ENCODE measurements around the gene AP3B2. TPM values are rescaled to one million over a fixed set of nuclear protein-coding genes. Genes with fewer than 3 reads are reported as not detected.

Gene AP3B2
- total and polyA plus RNA-seq, 7 experiments from 2014 or later: 0.35 to 1.2 (median 0.76) TPM; not detected in 1

DNA sequence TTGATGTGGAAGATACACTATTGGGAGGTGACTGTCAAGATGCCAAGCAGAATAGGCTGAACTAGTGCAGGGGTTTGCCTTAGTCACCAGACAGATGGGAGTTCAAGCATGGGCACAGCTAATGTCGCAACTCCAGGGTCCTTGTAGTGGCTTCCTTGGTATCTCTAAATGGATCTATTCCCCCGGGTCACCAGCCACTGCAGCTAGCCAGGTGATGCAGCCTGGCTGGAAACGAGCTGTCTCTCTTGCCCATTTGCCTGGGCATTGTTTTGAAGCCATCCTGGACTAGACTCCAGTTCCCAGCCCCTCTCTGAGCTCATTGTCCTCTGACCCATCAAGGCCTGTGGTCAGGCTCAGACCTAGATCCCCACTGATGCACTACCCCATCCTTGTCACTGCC, 54.1 kb downstream of the AP3B2 start:
- no peak overlapping the region for H3K27ac Mint-ChIP-seq
- no peaks in the 10 kb centered on the region for H3K9me3 Mint-ChIP-seq
- no peaks in the 10 kb centered on the region for H3K4me1 Mint-ChIP-seq
- no peak overlapping the region for H3K4me3 Mint-ChIP-seq
- H3K9me3 ChIP-seq (ENCODE audit: control insufficient read depth in 2 of 3, low read length in 3 of 3): no peaks in the 10 kb centered on the region
- no peaks in the 10 kb centered on the region for H3K36me3 Mint-ChIP-seq
- H3K27ac ChIP-seq (ENCODE audit: low read depth, low read length): no peak overlapping the region
- peaks cover 4 to 21% (median 10%) of the 10 kb centered on the region in 5 donors for H3K27me3 Mint-ChIP-seq
- DNase-seq: no peak
- H3K4me1 ChIP-seq (ENCODE audit: control insufficient read depth in 2 of 2, insufficient read depth in 2 of 2, low read length in 2 of 2): no peaks in the 10 kb centered on the region
- CTCF ChIA-PET: no interaction called here
- H3K36me3 ChIP-seq (ENCODE audit: control insufficient read depth in 2 of 3, insufficient read depth in 3 of 3, low read length in 3 of 3): peaks cover 0 to 3% (median 0%) of the 10 kb centered on the region in 3 experiments
- no peak overlapping the region for H3K4me3 ChIP-seq (ENCODE audit: low read length)
- intact Hi-C loops (cut with micrococcal nuclease): no loop called here
- ATAC-seq: no peak
- H3K27me3 ChIP-seq (ENCODE audit: control insufficient read depth in 2 of 2, insufficient read depth in 2 of 2, low read length in 2 of 2): no peaks in the 10 kb centered on the region
- POLR2A ChIA-PET: no interaction called here

DNA sequence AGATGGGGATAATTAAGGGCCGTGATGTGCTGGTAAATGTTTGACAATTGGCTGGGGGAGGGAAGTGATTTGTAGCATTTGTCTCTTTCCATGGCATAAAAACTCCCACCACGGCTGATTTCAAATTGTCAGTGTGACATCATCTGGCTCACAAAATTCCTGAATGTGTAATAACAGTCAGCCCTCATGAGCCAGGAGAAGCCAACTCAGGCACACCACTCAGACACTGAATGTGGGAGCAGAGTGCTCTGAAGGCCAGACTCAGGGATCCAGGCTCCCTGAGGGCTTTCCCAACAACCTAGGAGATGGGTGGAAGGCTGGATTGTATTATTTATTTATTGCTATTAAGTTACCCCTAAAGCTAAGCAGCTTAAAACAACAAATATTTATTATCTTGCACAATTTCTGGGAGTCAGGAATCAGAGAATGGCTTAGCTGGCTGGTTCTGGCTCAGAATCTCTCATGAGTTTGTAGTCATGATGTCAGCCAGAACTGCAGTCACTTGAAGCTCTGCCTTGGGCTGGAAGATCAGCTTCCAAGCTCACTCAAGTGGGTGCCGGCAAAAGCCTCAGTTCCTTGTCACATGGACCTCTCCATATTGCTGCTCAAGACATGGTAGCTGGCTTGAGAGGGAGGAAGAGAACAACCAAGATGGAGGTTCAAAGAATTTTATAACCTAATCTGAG, 56.0 kb downstream of the AP3B2 start:
- CTCF ChIA-PET: interaction anchor here (0.6 kb wide), 2 partner anchors 137 to 349 kb away, joined by 3 to 5 read pairs; no protein-coding TSS in a partner anchor
- peaks cover 14 to 28% (median 16%) of the 10 kb centered on the region in 5 donors for H3K27me3 Mint-ChIP-seq
- intact Hi-C loops (cut with micrococcal nuclease): no loop called here

GRCh38 chr15:82651708-82652107, 58.0 kb downstream of the AP3B2 start:
- Mint-ChIP-seq H3K27me3 (peaks cover 11 to 37% (median 21%) of the 10 kb centered on the region in 5 donors), H3K9me3 (peaks cover 0 to 1% (median 0%) of the 10 kb centered on the region in 11 donors), H3K4me1 (peaks cover 0 to 6% (median 0%) of the 10 kb centered on the region in 7 donors), H3K36me3 (no peaks in the 10 kb centered on the region), H3K4me3 (no peak overlapping the region), H3K27ac (no peak overlapping the region)
- Histone ChIP-seq H3K36me3 (ENCODE audit: control insufficient read depth in 2 of 3, insufficient read depth in 3 of 3, low read length in 3 of 3) (peaks cover 0 to 3% (median 0%) of the 10 kb centered on the region in 3 experiments), H3K4me1 (ENCODE audit: control insufficient read depth in 2 of 2, insufficient read depth in 2 of 2, low read length in 2 of 2) (peaks cover 0 to 6% of the 10 kb centered on the region in 2 donors), H3K27ac (ENCODE audit: low read depth, low read length) (no peak overlapping the region), H3K9me3 (ENCODE audit: control insufficient read depth in 2 of 3, low read length in 3 of 3) (no peaks in the 10 kb centered on the region), H3K27me3 (ENCODE audit: control insufficient read depth in 2 of 2, insufficient read depth in 2 of 2, low read length in 2 of 2) (no peaks in the 10 kb centered on the region), H3K4me3 (ENCODE audit: low read length) (no peak overlapping the region)
- CTCF ChIA-PET: no interaction called here
- intact Hi-C loops (cut with micrococcal nuclease): no loop called here
- ATAC-seq: no peak
- no peak for DNase-seq
- POLR2A ChIA-PET: no interaction called here

More for the DNA sequence above, 56.0 kb downstream of the AP3B2 start:
- DNase-seq (no peak), ATAC-seq (no peak)
- Histone ChIP-seq H3K27ac (ENCODE audit: low read depth, low read length) (no peak overlapping the region), H3K9me3 (ENCODE audit: control insufficient read depth in 2 of 3, low read length in 3 of 3) (no peaks in the 10 kb centered on the region), H3K4me3 (ENCODE audit: low read length) (no peak overlapping the region), H3K36me3 (ENCODE audit: control insufficient read depth in 2 of 3, insufficient read depth in 3 of 3, low read length in 3 of 3) (peaks cover 0 to 3% (median 0%) of the 10 kb centered on the region in 3 experiments), H3K27me3 (ENCODE audit: control insufficient read depth in 2 of 2, insufficient read depth in 2 of 2, low read length in 2 of 2) (no peaks in the 10 kb centered on the region), H3K4me1 (ENCODE audit: control insufficient read depth in 2 of 2, insufficient read depth in 2 of 2, low read length in 2 of 2) (no peaks in the 10 kb centered on the region)
- Mint-ChIP-seq H3K9me3 (peaks cover 0 to 1% (median 0%) of the 10 kb centered on the region in 11 donors), H3K4me1 (peaks cover 0 to 4% (median 0%) of the 10 kb centered on the region in 7 donors), H3K4me3 (no peak overlapping the region), H3K36me3 (no peaks in the 10 kb centered on the region), H3K27ac (no peak overlapping the region)
- POLR2A ChIA-PET: no interaction called here

- ATAC-seq: no peak
- intact Hi-C loops (cut with micrococcal nuclease): no loop called here
- H3K9me3 ChIP-seq (ENCODE audit: control insufficient read depth in 2 of 3, low read length in 3 of 3): no peaks in the 10 kb centered on the region
- no peak for DNase-seq
- H3K36me3 ChIP-seq (ENCODE audit: control insufficient read depth in 2 of 3, insufficient read depth in 3 of 3, low read length in 3 of 3): peaks cover 0 to 3% (median 0%) of the 10 kb centered on the region in 3 experiments
- H3K9me3 Mint-ChIP-seq: peaks cover 0 to 1% (median 0%) of the 10 kb centered on the region in 11 donors
- H3K4me3 ChIP-seq (ENCODE audit: low read length): no peak overlapping the region
- peak overlapping the region in 1 of 9 donors; percentile 51 for H3K27ac Mint-ChIP-seq
- H3K4me3 Mint-ChIP-seq: peak overlapping the region in 2 of 10 donors; percentile 23 to 26
- H3K4me1 ChIP-seq (ENCODE audit: control insufficient read depth in 2 of 2, insufficient read depth in 2 of 2, low read length in 2 of 2): peaks cover 0 to 14% of the 10 kb centered on the region in 2 donors
- peaks cover 13 to 52% (median 26%) of the 10 kb centered on the region in 5 donors for H3K27me3 Mint-ChIP-seq
- H3K4me1 Mint-ChIP-seq: peaks cover 0 to 9% (median 4%) of the 10 kb centered on the region in 7 donors
- CTCF ChIA-PET: no interaction called here
- no peak overlapping the region for H3K27ac ChIP-seq (ENCODE audit: low read depth, low read length)
- H3K36me3 Mint-ChIP-seq: peaks cover 0 to 2% (median 0%) of the 10 kb centered on the region in 5 donors
- peaks cover 0 to 5% of the 10 kb centered on the region in 2 donors for H3K27me3 ChIP-seq (ENCODE audit: control insufficient read depth in 2 of 2, insufficient read depth in 2 of 2, low read length in 2 of 2)
- POLR2A ChIA-PET: no interaction called here
These were observed 59.5 kb downstream of the AP3B2 start for GRCh38 chr15:82650046-82650670.

- intact Hi-C loops (cut with micrococcal nuclease): loop anchor here in 1 of 2 donors (5.0 to 10.0 kb wide), 2 partner anchors 105 to 353 kb away; partner anchors contain the start of gene RPS17
- Mint-ChIP-seq H3K27ac (no peak overlapping the region), H3K4me3 (peak overlapping the region in 9 of 10 donors; percentile 3 to 81 (median 54)), H3K9me3 (peaks cover 0 to 1% (median 0%) of the 10 kb centered on the region in 11 donors), H3K36me3 (peaks cover 0 to 2% (median 0%) of the 10 kb centered on the region in 5 donors), H3K4me1 (peaks cover 0 to 9% (median 4%) of the 10 kb centered on the region in 7 donors), H3K27me3 (peaks cover 19 to 57% (median 34%) of the 10 kb centered on the region in 5 donors)
- peaks cover 2 to 5% of the 10 kb centered on the region in 2 donors for H3K27me3 ChIP-seq (ENCODE audit: control insufficient read depth in 2 of 2, insufficient read depth in 2 of 2, low read length in 2 of 2)
- no peak overlapping the region for H3K27ac ChIP-seq (ENCODE audit: low read depth, low read length)
- CTCF ChIA-PET: no interaction called here
- no peaks in the 10 kb centered on the region for H3K9me3 ChIP-seq (ENCODE audit: control insufficient read depth in 2 of 3, low read length in 3 of 3)
- H3K4me1 ChIP-seq (ENCODE audit: control insufficient read depth in 2 of 2, insufficient read depth in 2 of 2, low read length in 2 of 2): peaks cover 0 to 14% of the 10 kb centered on the region in 2 donors
- ATAC-seq (no peak), DNase-seq (no peak)
- H3K36me3 ChIP-seq (ENCODE audit: control insufficient read depth in 2 of 3, insufficient read depth in 3 of 3, low read length in 3 of 3): peaks cover 0 to 3% (median 0%) of the 10 kb centered on the region in 3 experiments
- POLR2A ChIA-PET: no interaction called here
- no peak overlapping the region for H3K4me3 ChIP-seq (ENCODE audit: low read length)
These were observed 60.3 kb downstream of the AP3B2 start for GRCh38 chr15:82649226-82649999.
